Motor neuron (in vitro differentiated cells): ENCODE measurements around the gene TMPRSS15. TPM values are rescaled to one million over a fixed set of nuclear protein-coding genes. Genes with fewer than 3 reads are reported as not detected.
"Not testable (repeated sequence)": the region's sequence is repeated elsewhere in the genome, so short reads cannot be mapped to it uniquely, and the experiment has no call there.

Source experiments
- ATAC-seq, 8 experiments: fragments of 200-7000 bp; cut with Tn5 transposase; replicated peaks in 6 of 8; 2 replicates each; pipeline ENCODE4 v1.8.0; 2021; ENCODE audit warnings: mild to moderate bottlenecking in 8 of 8, moderate library complexity in 8 of 8
- H3K27ac ChIP-seq, 2 donors: fragments of 250-450 bp; sonication (Bioruptor Pico); 2 replicates each; pipeline ENCODE4 v1.9.0; 2021; ENCODE audit warnings: antibody characterized with exemption in 2 of 2, mild to moderate bottlenecking in 2 of 2, moderate library complexity in 1 of 2
- H3K4me1 ChIP-seq, 2 donors: fragments of 250-450 bp; sonication (Bioruptor Pico); replicated peaks in 1 of 2; 2 replicates each; pipeline ENCODE4 v1.6.1; 2021; ENCODE audit warnings: antibody characterized with exemption in 2 of 2, mild to moderate bottlenecking in 2 of 2, moderate library complexity in 1 of 2
- H3K4me3 ChIP-seq, 5 donors: fragments of 250-450 bp; sonication (Bioruptor Pico); 2 replicates each; pipeline ENCODE4 v1.9.0; 2021; ENCODE audit warnings: antibody characterized with exemption in 5 of 5, mild to moderate bottlenecking in 5 of 5, moderate library complexity in 4 of 5
- WGBS, 10 experiments: fragments of 450-650 bp; shearing (Covaris generic); methylation state at CpG; one replicate each; pipeline ENCODE4 v1.0.0; 2022; 5-methylcytosine and 5-hydroxymethylcytosine counted together
- in situ Hi-C, 9 experiments: fragments of 400-800 bp; cut with MboI; loops; one replicate each; pipeline ENCODE4 v1.15.0; 2021; ENCODE audit warnings: low sequenced_read_pairs in 9 of 9, low pct_unique_long_range_greater_than_20kb in 2 of 9; ENCODE audit not compliant: unreplicated experiment in 9 of 9
- total RNA-seq, 8 experiments: library from RNA; unstranded; fragments of 300-600 nt; gene quantifications; 2 replicates each; pipeline versions ENCODE4 v1.2.3 to v1.2.4, GENCODE V29; 2022

The TMPRSS15 gene
- total RNA-seq, 8 experiments from 2014 or later = 0.05 to 210 (median 0.33) TPM; not detected in 1

- Histone ChIP-seq H3K4me3 (no peak overlapping the region), H3K27ac (no peak overlapping the region), H3K4me1 (no peaks in the 10 kb centered on the region)
- 0 to 40% (median 0%) methylated on average over 1 of the region's 1 CpG; no CpG with 5 or more reads in 3 of the 10 experiments for WGBS, 10 experiments
- in situ Hi-C loops = loop anchor here in 1 of 9 experiments (25.0 kb wide), 1 partner anchor 97 kb away; no protein-coding TSS in a partner anchor
- ATAC-seq = peak in 2 of 8 experiments; percentile 27 to 45
Observed at GRCh38 chr21:18384771-18385170, 18.8 kb downstream of the TMPRSS15 start.

GRCh38 chr21:18382934-18383619 is 20.5 kb downstream of the TMPRSS15 start:
- in situ Hi-C loops = loop anchor here in 1 of 9 experiments (25.0 kb wide), 1 partner anchor 96 kb away; no protein-coding TSS in a partner anchor
- not testable (repeated sequence) for H3K27ac ChIP-seq, ATAC-seq, H3K4me1 ChIP-seq, H3K4me3 ChIP-seq
- WGBS, 10 experiments = 9 to 97% (median 57%) methylated on average over 2 to 4 of the region's 4 CpGs; no CpG with 5 or more reads in 3 of the 10 experiments

- ATAC-seq = no peak
- in situ Hi-C loops = loop anchor here in 1 of 9 experiments (25.0 kb wide), 1 partner anchor 95 kb away; no protein-coding TSS in a partner anchor
- H3K27ac ChIP-seq = no peak overlapping the region
Observed at GRCh38 chr21:18382141-18382540, 21.4 kb downstream of the TMPRSS15 start.

GRCh38 chr21:18373606-18374005 is 30.0 kb downstream of the TMPRSS15 start:
- Histone ChIP-seq H3K4me1 (peaks cover 0 to 2% of the 10 kb centered on the region in 2 donors), H3K4me3 (no peak overlapping the region), H3K27ac (no peak overlapping the region)
- ATAC-seq = no peak
- in situ Hi-C loops = no loop called here

More at GRCh38 chr21:18382141-18382540, 21.4 kb downstream of the TMPRSS15 start:
- 0% methylated on average over 1 of the region's 1 CpG; no CpG with 5 or more reads in 9 of the 10 experiments for WGBS, 10 experiments
- no peak overlapping the region for H3K4me3 ChIP-seq
- H3K4me1 ChIP-seq = no peaks in the 10 kb centered on the region

- WGBS, 10 experiments = 0 to 92% (median 80%) methylated on average over 1 of the region's 1 CpG; no CpG with 5 or more reads in 5 of the 10 experiments
- Histone ChIP-seq H3K4me3 (no peak overlapping the region), H3K4me1 (peaks cover 0 to 2% of the 10 kb centered on the region in 2 donors), H3K27ac (no peak overlapping the region)
- in situ Hi-C loops = no loop called here
- no peak for ATAC-seq
Observed at GRCh38 chr21:18370301-18370700, 33.3 kb downstream of the TMPRSS15 start.

- Histone ChIP-seq H3K27ac (no peak overlapping the region), H3K4me3 (no peak overlapping the region), H3K4me1 (peaks cover 0 to 2% of the 10 kb centered on the region in 2 donors)
- in situ Hi-C loops = no loop called here
- WGBS, 10 experiments = 3 to 100% (median 58%) methylated on average over 1 to 4 of the region's 4 CpGs; no CpG with 5 or more reads in 1 of the 10 experiments
- peak in 3 of 8 experiments; percentile 46 to 73 (median 61) for ATAC-seq
Observed at GRCh38 chr21:18369115-18369514, 34.5 kb downstream of the TMPRSS15 start.

- H3K27ac ChIP-seq = no peak overlapping the region
- in situ Hi-C loops = no loop called here
- H3K4me3 ChIP-seq = no peak overlapping the region
- 8 to 100% (median 92%) methylated on average over 3 to 6 of the region's 6 CpGs; no CpG with 5 or more reads in 1 of the 10 experiments for WGBS, 10 experiments
- no peak for ATAC-seq
- peaks cover 0 to 2% of the 10 kb centered on the region in 2 donors for H3K4me1 ChIP-seq
Observed at GRCh38 chr21:18368205-18368604, 35.4 kb downstream of the TMPRSS15 start.

- no peak for ATAC-seq
- H3K27ac ChIP-seq = no peak overlapping the region
- 0 to 100% (median 71%) methylated on average over 1 to 2 of the region's 2 CpGs for WGBS, 10 experiments
- in situ Hi-C loops = no loop called here
- H3K4me3 ChIP-seq = no peak overlapping the region
- no peaks in the 10 kb centered on the region for H3K4me1 ChIP-seq
Observed at GRCh38 chr21:18356801-18357200, 46.8 kb downstream of the TMPRSS15 start.

- no peak overlapping the region for H3K4me3 ChIP-seq
- H3K27ac ChIP-seq = no peak overlapping the region
- 0 to 100% (median 83%) methylated on average over 1 of the region's 1 CpG; no CpG with 5 or more reads in 1 of the 10 experiments for WGBS, 10 experiments
- in situ Hi-C loops = no loop called here
- ATAC-seq = no peak
- no peaks in the 10 kb centered on the region for H3K4me1 ChIP-seq
Observed at GRCh38 chr21:18354947-18355346, 48.6 kb downstream of the TMPRSS15 start.

GRCh38 chr21:18350216-18350615 is 53.4 kb downstream of the TMPRSS15 start:
- Histone ChIP-seq H3K4me3 (no peak overlapping the region), H3K4me1 (no peaks in the 10 kb centered on the region), H3K27ac (no peak overlapping the region)
- in situ Hi-C loops = no loop called here
- ATAC-seq = peak in 4 of 8 experiments; percentile 15 to 69 (median 46)
- 0 to 89% (median 65%) methylated on average over 1 to 2 of the region's 2 CpGs; no CpG with 5 or more reads in 1 of the 10 experiments for WGBS, 10 experiments

- no peak overlapping the region for H3K4me3 ChIP-seq
- H3K4me1 ChIP-seq = no peaks in the 10 kb centered on the region
- in situ Hi-C loops = no loop called here
- no peak for ATAC-seq
- H3K27ac ChIP-seq = no peak overlapping the region
- 3 to 100% (median 86%) methylated on average over 1 to 4 of the region's 4 CpGs for WGBS, 10 experiments
Observed at GRCh38 chr21:18349468-18349867, 54.1 kb downstream of the TMPRSS15 start.

- in situ Hi-C loops = no loop called here
Observed at GRCh38 chr21:18340387-18340942, 63.1 kb downstream of the TMPRSS15 start.

GRCh38 chr21:18335651-18336236 is 67.8 kb downstream of the TMPRSS15 start:
- 11 to 100% (median 60%) methylated on average over 1 of the region's 1 CpG; no CpG with 5 or more reads in 2 of the 10 experiments for WGBS, 10 experiments
- Histone ChIP-seq H3K4me1 (peaks cover 0 to 3% of the 10 kb centered on the region in 2 donors), H3K4me3 (no peak overlapping the region), H3K27ac (no peak overlapping the region)
- ATAC-seq = no peak
- in situ Hi-C loops = no loop called here

More at GRCh38 chr21:18340387-18340942, 63.1 kb downstream of the TMPRSS15 start:
- WGBS, 10 experiments = 22 to 100% (median 69%) methylated on average over 1 to 4 of the region's 4 CpGs
- Histone ChIP-seq H3K4me3 (no peak overlapping the region), H3K4me1 (peaks cover 0 to 3% of the 10 kb centered on the region in 2 donors), H3K27ac (no peak overlapping the region)
- no peak for ATAC-seq
